HUES64 (cell line): ENCODE results near the gene GDF15.
A peak's percentile ranks its signal among the peaks of the same experiment; 100 is the strongest.
"Not testable (repeated sequence)": the region's sequence is repeated elsewhere in the genome, so short reads cannot be mapped to it uniquely, and the experiment has no call there.

Experiments
- H3K27ac ChIP-seq: 2 replicates; pipeline ENCODE4 v1.7.0; 2013; ENCODE audit warnings: low read depth, low read length, inconsistent platforms
- H3K27me3 ChIP-seq: 2 replicates; pipeline ENCODE4 v1.6.1; 2013; ENCODE audit warnings: mild to moderate bottlenecking, low read length; ENCODE audit not compliant: insufficient read depth
- H3K36me3 ChIP-seq: 2 replicates; pipeline ENCODE4 v1.6.1; 2013; ENCODE audit warnings: mild to moderate bottlenecking, low read length; ENCODE audit not compliant: insufficient read depth
- H3K4me1 ChIP-seq: 2 replicates; pipeline ENCODE4 v1.6.1; 2013; ENCODE audit warnings: mild to moderate bottlenecking, low read length, moderate library complexity; ENCODE audit not compliant: insufficient read depth
- H3K4me3 ChIP-seq: 2 replicates; pipeline ENCODE4 v1.5.1; 2013; ENCODE audit warnings: mild to moderate bottlenecking, low read length, moderate library complexity
- H3K9ac ChIP-seq: 2 replicates; pipeline ENCODE4 v1.6.1; 2013; ENCODE audit warnings: mild to moderate bottlenecking, low read depth, low read length
- H3K9me3 ChIP-seq: 2 replicates; pipeline ENCODE4 v1.6.1; 2013; ENCODE audit warnings: low read depth, low read length; ENCODE audit not compliant: insufficient read depth
- WGBS: fragments of 150-250, 120-280 bp; methylation state at CpG from one replicate; pipeline ENCODE4 v1.1.7; 2013; ENCODE audit warnings: missing lambda C conversion rate; 5-methylcytosine and 5-hydroxymethylcytosine counted together

Gene GDF15

GRCh38 chr19:18348818-18349339 is 37.1 kb upstream of the GDF15 start:
- 97% methylated on average over 6 of the region's 6 CpGs for WGBS
- not testable (repeated sequence) for H3K9ac ChIP-seq, H3K9me3 ChIP-seq, H3K4me3 ChIP-seq, H3K36me3 ChIP-seq, H3K27ac ChIP-seq, H3K27me3 ChIP-seq
- H3K4me1 ChIP-seq, result peaks cover 13% of the 10 kb centered on the region

DNA sequence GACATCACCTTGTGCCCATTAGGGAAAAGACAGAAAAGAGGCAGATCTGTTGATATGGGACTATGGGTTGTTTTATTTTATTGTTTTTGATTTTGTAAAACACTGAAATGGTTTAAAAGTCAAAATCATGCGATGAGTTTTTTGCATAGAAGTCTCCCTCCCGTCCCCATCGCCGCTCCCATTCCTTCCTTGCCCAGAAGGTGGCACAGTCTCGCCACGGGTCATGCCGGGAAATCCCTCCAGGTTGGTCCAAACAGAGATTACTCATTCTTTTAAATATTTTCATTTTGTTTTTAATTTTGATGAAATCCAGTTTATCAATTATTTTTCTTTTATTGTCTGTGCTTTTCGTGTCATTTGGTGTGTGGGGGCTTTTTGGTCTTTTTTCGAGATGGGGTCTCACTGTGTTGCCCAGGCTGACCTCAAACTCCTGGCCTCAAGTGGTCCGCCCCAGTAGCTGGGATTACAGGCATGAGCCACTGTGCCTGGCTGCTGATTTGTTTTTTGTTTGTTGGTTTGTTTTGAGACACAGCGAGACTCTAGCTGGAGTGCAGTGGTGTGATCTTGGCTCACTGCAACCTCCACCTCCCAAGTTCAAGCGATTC is 36.3 kb upstream of the GDF15 start:
- Histone ChIP-seq H3K27me3 (no peaks in the 10 kb centered on the region), H3K4me3 (no peak overlapping the region), H3K9me3 (no peaks in the 10 kb centered on the region), H3K4me1 (peaks cover 7% of the 10 kb centered on the region), H3K36me3 (no peaks in the 10 kb centered on the region), H3K9ac (no peak overlapping the region), H3K27ac (no peak overlapping the region)
- 83% methylated on average over 12 of the region's 12 CpGs for WGBS

- peaks cover 3% of the 10 kb centered on the region; the same call in 1 of the 2 replicates for H3K4me1 ChIP-seq
- H3K9ac ChIP-seq, result no peak overlapping the region
- no peaks in the 10 kb centered on the region for H3K9me3 ChIP-seq
- H3K27ac ChIP-seq, result no peak overlapping the region
- no peak overlapping the region for H3K4me3 ChIP-seq
- H3K27me3 ChIP-seq, result no peaks in the 10 kb centered on the region
- peaks cover under 1% of the 10 kb centered on the region; the same call in 1 of the 2 replicates for H3K36me3 ChIP-seq
- WGBS, result 85% methylated on average over 9 of the region's 9 CpGs
Measured at GRCh38 chr19:18350490-18350889, 35.5 kb upstream of the GDF15 start.

GRCh38 chr19:18351544-18351943 is 34.4 kb upstream of the GDF15 start:
- WGBS, result 95% methylated on average over 7 of the region's 7 CpGs
- Histone ChIP-seq H3K9ac (no peak overlapping the region), H3K27ac (no peak overlapping the region), H3K9me3 (no peaks in the 10 kb centered on the region), H3K4me1 (no peaks in the 10 kb centered on the region), H3K27me3 (no peaks in the 10 kb centered on the region), H3K4me3 (no peak overlapping the region), H3K36me3 (peaks cover 6% of the 10 kb centered on the region; the same call in 1 of the 2 replicates)

DNA sequence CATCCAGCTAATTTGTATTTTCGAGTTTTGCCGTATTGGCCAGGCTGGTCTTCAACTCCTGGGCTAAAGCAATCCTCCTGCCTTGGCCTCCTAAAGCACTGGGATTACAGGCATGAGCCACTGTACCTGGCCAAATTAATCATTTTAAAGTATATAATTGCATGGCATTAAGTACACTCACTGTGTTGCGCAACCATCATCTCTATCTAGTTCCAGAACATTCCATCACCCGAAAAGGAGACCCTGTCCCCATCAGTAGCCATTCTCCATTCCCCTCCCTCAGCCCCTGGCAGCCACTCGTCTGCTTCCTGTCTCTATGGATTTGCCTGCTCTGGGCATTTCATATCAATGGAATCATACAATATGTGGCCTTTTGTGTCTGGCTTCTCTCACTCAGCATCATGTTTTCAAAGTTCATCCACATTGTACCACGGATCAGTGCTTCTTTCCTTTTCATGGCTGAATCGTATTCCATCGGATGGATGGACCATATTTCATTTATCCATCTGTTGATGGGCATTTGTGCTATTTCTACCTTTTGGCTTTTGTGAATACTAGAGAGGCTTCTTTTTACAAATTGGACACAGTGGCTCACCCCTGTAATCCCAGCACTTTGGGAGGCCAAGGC is 32.5 kb upstream of the GDF15 start:
- H3K36me3 ChIP-seq, result peaks cover 21% of the 10 kb centered on the region
- 93% methylated on average over 8 of the region's 8 CpGs for WGBS
- H3K4me1 ChIP-seq, result no peaks in the 10 kb centered on the region
- no peak overlapping the region for H3K27ac ChIP-seq
- no peak overlapping the region for H3K9ac ChIP-seq
- no peaks in the 10 kb centered on the region for H3K9me3 ChIP-seq
- no peak overlapping the region for H3K4me3 ChIP-seq
- no peaks in the 10 kb centered on the region for H3K27me3 ChIP-seq

GRCh38 chr19:18354743-18355142 is 31.2 kb upstream of the GDF15 start:
- not testable (repeated sequence) for H3K4me3 ChIP-seq, H3K9ac ChIP-seq, H3K4me1 ChIP-seq, H3K9me3 ChIP-seq, H3K27me3 ChIP-seq, H3K27ac ChIP-seq
- WGBS, result 96% methylated on average over 7 of the region's 7 CpGs
- peaks cover 27% of the 10 kb centered on the region for H3K36me3 ChIP-seq

GRCh38 chr19:18357041-18357440 is 28.9 kb upstream of the GDF15 start:
- H3K9me3 ChIP-seq, result no peaks in the 10 kb centered on the region

GRCh38 chr19:18361646-18362045 is 24.3 kb upstream of the GDF15 start:
- no peak overlapping the region for H3K27ac ChIP-seq
- H3K4me1 ChIP-seq, result peaks cover 7% of the 10 kb centered on the region; the same call in 1 of the 2 replicates
- WGBS, result 97% methylated on average over 8 of the region's 8 CpGs
- no peaks in the 10 kb centered on the region for H3K27me3 ChIP-seq
- no peaks in the 10 kb centered on the region for H3K9me3 ChIP-seq
- no peak overlapping the region for H3K4me3 ChIP-seq
- H3K36me3 ChIP-seq, result peaks cover 37% of the 10 kb centered on the region
- H3K9ac ChIP-seq, result no peak overlapping the region

More at GRCh38 chr19:18357041-18357440, 28.9 kb upstream of the GDF15 start:
- no peak overlapping the region for H3K9ac ChIP-seq
- H3K27ac ChIP-seq, result no peak overlapping the region
- H3K4me1 ChIP-seq, result no peaks in the 10 kb centered on the region
- no peaks in the 10 kb centered on the region for H3K27me3 ChIP-seq
- WGBS, result 90% methylated on average over 3 of the region's 3 CpGs
- H3K4me3 ChIP-seq, result no peak overlapping the region
- peaks cover 37% of the 10 kb centered on the region for H3K36me3 ChIP-seq

DNA sequence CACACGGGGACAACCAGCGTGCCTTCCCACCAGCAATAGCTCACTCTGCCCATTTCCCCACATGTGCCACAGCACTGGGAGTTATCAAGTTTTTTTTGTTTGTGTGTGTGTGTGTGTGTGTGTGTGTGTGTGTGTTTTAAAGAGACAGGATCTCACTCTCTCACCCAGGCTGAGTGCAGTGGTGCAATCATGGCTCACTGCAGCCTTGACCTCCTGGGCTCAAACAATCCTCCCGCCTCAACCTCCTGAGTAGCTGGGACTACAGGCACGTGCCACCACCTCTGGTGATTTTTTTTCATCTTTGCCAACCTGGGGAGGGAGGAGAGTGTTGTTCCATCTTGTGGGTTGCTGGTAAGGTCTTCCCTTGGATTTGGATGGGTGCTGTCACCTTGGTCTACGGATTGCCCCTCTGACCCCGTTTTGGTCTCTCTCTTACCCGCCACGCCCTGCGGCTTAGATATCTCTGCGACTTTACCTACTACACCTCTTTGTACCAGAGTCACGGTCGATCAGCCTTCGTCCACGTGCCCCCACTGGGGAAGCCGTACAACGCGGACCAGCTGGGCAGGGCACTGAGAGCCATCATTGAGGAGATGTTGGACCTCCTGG is 22.9 kb upstream of the GDF15 start:
- Histone ChIP-seq H3K4me3 (no peak overlapping the region), H3K36me3 (peaks cover 24% of the 10 kb centered on the region; the same call in 1 of the 2 replicates), H3K27ac (no peak overlapping the region), H3K4me1 (peaks cover 7% of the 10 kb centered on the region; the same call in 1 of the 2 replicates), H3K27me3 (no peaks in the 10 kb centered on the region), H3K9me3 (no peaks in the 10 kb centered on the region), H3K9ac (no peak overlapping the region)
- WGBS, result 96% methylated on average over 17 of the region's 17 CpGs

GRCh38 chr19:18363787-18364186 is 22.2 kb upstream of the GDF15 start:
- Histone ChIP-seq H3K4me1 (peaks cover 7% of the 10 kb centered on the region; the same call in 1 of the 2 replicates), H3K27ac (no peak overlapping the region), H3K36me3 (peaks cover 21% of the 10 kb centered on the region; the same call in 1 of the 2 replicates), H3K9me3 (no peaks in the 10 kb centered on the region), H3K4me3 (no peak overlapping the region), H3K27me3 (no peaks in the 10 kb centered on the region), H3K9ac (no peak overlapping the region)
- WGBS, result 86% methylated on average over 6 of the region's 6 CpGs

- H3K4me3 ChIP-seq, H3K9me3 ChIP-seq, H3K4me1 ChIP-seq, H3K27me3 ChIP-seq: not testable (repeated sequence)
- WGBS, result 83% methylated on average over 11 of the region's 11 CpGs
- Histone ChIP-seq H3K27ac (peak overlapping the region; percentile 56), H3K9ac (peak overlapping the region; percentile 57), H3K36me3 (peaks cover 18% of the 10 kb centered on the region; the same call in 1 of the 2 replicates)
Measured at GRCh38 chr19:18364277-18364825, 21.6 kb upstream of the GDF15 start.
